GM13977 (cell line): ENCODE measurements around the gene NPPC.
A peak's percentile ranks its signal among the peaks of the same experiment; 100 is the strongest.

Source experiments
- DNase-seq: peaks from one replicate; pipeline ENCODE4 v3.0.0; 2012; ENCODE audit warnings: low spot score
- in situ Hi-C: fragments of 300-500 bp; cut with MboI; formaldehyde crosslinking; loops from one replicate; pipeline ENCODE4 v1.12.0; 2022; ENCODE audit warnings: low sequenced_read_pairs, low pct_unique_long_range_greater_than_20kb, mixed read lengths, inconsistent platforms; ENCODE audit not compliant: unreplicated experiment
- TF ChIP-seq, protein P1 (sequence below): IDR thresholded peaks from 2 replicates; pipeline ENCODE4 v1.5.1; 2012; ENCODE audit warnings: mild to moderate bottlenecking, control low read depth; ENCODE audit not compliant: insufficient read depth; ENCODE audit errors: extremely low read depth, missing control alignments

The NPPC gene, protein sequence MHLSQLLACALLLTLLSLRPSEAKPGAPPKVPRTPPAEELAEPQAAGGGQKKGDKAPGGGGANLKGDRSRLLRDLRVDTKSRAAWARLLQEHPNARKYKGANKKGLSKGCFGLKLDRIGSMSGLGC

DNA sequence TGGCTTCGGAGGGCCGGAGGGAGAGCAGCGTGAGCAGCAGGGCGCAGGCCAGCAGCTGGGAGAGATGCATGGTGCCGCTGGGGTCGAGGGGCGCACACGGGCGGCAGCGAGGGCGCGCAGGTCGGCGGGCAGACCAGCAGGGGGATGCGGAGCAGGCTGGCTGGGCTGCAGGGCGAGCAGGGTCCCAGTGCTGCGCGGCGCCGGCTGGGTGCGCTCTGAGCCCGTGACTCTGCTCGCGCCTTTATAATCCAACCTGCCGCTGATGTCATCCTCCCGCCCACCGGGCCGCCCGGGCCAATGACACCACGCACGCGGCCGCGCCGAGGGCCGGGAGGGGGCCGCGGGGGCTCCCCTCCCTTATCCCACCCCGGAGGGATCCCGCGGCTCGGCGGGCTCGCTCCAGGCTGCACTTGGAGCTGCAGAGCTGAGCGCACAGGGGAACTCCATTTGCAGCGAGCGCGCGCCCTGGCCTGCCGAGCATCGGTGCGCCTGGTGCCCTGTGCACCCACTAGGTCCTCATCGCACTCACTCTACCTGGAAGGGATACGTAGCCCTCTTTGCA, at the start of gene NPPC:
NPPC (minus strand) TSS at position 217 of the 562 bp plus-strand sequence; CDS start at position 70, 147 bp downstream.
- in situ Hi-C loops, result no loop called here
- TF ChIP-seq, protein P1, sequence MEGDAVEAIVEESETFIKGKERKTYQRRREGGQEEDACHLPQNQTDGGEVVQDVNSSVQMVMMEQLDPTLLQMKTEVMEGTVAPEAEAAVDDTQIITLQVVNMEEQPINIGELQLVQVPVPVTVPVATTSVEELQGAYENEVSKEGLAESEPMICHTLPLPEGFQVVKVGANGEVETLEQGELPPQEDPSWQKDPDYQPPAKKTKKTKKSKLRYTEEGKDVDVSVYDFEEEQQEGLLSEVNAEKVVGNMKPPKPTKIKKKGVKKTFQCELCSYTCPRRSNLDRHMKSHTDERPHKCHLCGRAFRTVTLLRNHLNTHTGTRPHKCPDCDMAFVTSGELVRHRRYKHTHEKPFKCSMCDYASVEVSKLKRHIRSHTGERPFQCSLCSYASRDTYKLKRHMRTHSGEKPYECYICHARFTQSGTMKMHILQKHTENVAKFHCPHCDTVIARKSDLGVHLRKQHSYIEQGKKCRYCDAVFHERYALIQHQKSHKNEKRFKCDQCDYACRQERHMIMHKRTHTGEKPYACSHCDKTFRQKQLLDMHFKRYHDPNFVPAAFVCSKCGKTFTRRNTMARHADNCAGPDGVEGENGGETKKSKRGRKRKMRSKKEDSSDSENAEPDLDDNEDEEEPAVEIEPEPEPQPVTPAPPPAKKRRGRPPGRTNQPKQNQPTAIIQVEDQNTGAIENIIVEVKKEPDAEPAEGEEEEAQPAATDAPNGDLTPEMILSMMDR, result peak; percentile 69
- DNase-seq, result peak; percentile 90

DNA sequence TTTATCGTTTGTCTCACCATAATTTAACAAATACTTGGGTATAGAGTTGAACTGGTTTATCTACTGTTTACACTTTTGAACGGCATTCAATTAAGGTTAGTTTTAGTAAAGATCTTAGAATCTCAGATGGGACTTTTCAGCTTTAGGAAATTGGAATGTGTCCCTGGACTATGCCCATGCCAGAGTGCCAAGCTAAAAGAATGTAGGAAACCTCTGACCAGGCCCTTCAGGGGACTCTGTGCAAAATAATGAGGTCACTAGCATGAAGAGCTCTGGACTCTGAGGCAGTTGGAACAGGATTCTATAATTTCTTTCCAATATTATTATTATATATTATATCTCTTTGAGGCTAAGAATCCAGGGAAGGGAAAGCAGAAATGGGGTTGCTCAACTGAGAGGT, 48.8 kb upstream of the NPPC start:
- TF ChIP-seq, protein P1, result no peak
- no peak for DNase-seq
- in situ Hi-C loops, result no loop called here

DNA sequence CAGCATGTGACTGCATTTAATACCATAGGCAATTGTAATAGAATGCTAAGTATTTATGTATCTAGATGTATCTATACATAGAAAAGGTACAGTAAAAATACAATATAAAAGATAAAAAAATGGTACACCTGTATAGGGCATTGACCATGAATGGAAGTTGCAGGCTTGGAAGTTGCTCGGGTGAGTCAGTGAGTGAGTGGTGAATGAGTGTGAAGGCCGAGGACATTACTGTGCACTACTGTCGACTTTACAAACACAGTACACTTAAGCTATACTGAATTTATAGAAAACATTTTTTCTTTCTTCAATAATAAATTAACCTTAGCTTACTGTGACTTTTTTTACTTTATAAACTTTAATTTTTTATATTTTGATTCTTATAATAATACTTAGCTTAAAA, 44.3 kb upstream of the NPPC start:
- in situ Hi-C loops, result no loop called here
- no peak for DNase-seq
- TF ChIP-seq, protein P1, result no peak

DNA sequence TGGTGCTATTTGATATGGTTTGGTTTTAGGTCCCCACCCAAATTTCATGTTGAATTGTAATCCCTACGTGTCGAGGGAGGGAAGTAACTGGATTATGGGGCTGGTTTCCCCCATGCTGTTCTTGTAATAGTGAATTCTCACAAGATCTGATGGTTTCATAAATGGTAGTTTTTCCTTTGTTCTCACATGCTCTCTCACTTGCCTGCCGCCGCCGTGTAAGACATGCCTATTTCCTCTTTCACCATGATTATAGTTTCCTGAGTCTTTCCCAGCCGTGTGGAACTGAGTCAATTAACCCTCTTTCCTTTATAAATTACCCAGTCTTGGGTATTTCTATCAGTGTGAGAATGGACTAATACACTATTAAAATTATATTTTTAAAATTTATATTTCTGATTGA, 42.6 kb upstream of the NPPC start:
- DNase-seq, result no peak
- TF ChIP-seq, protein P1, result no peak
- in situ Hi-C loops, result no loop called here

DNA sequence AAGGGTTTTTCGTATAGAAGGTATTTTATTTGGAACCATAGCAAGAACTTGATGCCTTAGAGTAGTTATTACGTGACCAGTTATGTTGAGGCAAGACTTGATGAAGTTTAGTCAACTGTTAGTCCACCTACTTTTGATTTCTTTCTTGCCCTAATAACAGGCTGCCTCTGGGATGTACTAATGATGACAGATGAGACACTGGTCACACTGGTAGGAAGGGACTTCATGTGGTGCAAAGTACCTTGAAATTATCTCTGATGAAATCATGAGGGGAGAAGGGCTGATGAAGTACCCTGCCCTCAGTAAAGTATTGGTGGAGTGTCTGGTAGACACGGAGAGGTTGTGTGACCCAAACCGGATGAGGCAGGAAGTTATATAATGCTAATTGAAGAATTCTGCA, 40.7 kb upstream of the NPPC start:
- in situ Hi-C loops, result no loop called here
- DNase-seq, result no peak
- TF ChIP-seq, protein P1, result no peak

DNA sequence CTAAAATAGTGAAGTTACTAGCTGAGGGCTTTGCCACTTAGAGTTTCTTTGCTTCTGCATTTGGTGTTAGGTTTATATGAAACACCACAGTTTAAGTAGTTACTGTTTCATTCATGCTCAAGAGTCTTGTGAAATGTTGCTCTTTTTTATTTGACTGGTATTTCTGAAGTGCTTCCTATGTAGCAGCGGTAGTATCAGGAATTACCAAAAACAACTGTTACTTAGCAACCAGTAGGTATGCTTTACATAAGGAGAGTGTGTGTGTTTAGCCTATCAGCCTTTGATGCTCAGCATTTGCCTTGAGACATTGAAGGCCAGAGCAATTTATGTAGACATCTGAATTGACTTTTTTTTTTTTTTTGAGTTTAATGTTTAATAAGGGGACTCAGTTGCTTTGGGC, 38.9 kb upstream of the NPPC start:
- TF ChIP-seq, protein P1, result no peak
- in situ Hi-C loops, result no loop called here
- no peak for DNase-seq
